ENCODE results near the gene PDCD2L. TPM values are rescaled to one million over a fixed set of nuclear protein-coding genes. Genes with fewer than 3 reads are reported as not detected.

The PDCD2L gene
- total RNA-seq, 1 donor from 2014 or later = 10.3 TPM

DNA sequence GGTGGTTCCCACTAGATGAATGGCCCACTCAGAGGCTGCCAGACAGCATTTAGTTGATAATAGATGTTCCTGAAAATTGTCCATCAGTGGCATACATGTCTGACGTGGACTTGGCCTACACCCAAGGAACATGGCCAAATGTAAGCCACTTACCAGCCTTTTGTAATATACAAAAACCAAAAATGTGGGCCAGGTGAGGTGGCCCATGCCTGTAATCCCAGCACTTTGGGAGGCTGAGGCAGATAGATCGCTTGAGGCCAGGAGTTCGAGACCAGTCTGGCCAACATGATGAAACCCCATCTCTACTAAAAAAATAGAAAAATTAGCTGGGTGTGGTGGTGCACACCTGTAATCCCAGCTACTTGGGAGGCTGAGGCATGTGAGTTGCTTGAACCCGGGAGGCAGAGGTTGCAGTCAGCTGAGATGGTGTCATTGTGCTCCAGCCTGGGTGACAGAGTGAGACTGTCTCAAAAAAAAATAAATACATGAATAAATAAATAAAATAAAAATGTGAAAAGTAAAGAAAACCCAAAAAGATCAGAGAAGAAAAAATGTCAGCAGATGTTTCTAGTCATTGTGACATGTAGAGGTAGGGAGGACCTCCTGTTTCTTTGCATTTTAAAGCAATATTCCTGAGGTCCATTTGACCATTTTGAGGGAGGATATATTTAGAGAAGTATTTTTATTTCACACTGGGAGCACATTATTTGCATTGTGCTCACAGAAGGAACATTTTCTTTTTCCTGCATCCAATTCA lies 70.2 kb downstream of the PDCD2L start:
- Mint-ChIP-seq H3K9me3 (ENCODE audit: unreplicated experiment) (no peaks in the 10 kb centered on the region), H3K36me3 (ENCODE audit: low read depth, unreplicated experiment) (peaks cover 10% of the 10 kb centered on the region), H3K4me3 (ENCODE audit: unreplicated experiment) (no peak overlapping the region), H3K4me1 (ENCODE audit: unreplicated experiment) (no peaks in the 10 kb centered on the region), H3K27me3 (ENCODE audit: unreplicated experiment) (no peaks in the 10 kb centered on the region), H3K27ac (ENCODE audit: unreplicated experiment) (no peak overlapping the region)
- TF ChIP-seq, protein P1, sequence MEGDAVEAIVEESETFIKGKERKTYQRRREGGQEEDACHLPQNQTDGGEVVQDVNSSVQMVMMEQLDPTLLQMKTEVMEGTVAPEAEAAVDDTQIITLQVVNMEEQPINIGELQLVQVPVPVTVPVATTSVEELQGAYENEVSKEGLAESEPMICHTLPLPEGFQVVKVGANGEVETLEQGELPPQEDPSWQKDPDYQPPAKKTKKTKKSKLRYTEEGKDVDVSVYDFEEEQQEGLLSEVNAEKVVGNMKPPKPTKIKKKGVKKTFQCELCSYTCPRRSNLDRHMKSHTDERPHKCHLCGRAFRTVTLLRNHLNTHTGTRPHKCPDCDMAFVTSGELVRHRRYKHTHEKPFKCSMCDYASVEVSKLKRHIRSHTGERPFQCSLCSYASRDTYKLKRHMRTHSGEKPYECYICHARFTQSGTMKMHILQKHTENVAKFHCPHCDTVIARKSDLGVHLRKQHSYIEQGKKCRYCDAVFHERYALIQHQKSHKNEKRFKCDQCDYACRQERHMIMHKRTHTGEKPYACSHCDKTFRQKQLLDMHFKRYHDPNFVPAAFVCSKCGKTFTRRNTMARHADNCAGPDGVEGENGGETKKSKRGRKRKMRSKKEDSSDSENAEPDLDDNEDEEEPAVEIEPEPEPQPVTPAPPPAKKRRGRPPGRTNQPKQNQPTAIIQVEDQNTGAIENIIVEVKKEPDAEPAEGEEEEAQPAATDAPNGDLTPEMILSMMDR (IDR thresholded peaks at IDR 0.05; ENCODE audit: unreplicated experiment) = no peak
- DNase-seq (ENCODE audit: low spot score) = no peak

DNA sequence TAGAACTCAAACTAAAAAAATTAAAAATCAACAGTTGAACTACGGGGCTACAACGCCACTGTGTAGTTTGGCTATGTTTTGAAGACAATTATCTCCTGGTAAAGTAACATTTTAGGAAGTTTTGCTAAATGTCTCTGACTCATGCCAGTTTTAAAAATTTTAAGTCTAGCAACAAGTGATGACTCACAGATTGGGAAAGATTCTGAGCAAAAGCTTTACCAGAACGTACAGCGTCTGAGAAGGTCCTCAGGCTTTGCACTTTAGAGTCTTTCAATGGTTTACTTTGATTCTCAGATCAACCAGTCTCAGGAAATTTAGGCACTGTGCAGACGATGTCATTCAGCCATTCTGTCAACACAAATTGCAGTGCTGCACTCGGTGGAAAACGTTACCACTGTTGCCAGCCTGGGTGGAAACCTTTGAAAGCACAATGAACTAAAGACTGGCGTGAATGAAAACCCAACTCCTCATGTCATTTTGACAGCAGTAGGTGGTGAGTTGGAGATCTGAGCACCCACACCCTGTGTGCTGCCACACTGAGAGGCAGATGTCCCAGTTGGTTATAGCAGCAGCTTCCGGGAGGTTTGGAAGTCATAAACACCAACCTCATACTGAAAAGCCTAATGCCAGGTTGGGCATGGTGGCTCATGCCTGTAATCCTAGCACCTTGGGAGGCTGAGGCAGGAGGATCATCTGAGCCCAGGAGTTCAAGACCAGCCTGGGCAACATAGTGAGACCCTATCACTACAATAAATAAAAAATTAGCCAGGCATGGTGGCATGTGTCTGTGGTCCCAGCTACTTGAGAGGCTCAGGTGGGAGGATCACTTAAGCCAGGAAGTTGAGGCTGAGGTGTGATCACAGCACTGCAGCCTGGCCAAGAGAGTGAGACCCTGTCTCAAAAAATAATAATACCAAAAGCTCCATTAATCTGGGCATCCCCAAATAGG lies 71.1 kb downstream of the PDCD2L start:
- TF ChIP-seq, protein P1 (IDR thresholded peaks at IDR 0.05; ENCODE audit: unreplicated experiment) = no peak
- H3K27ac Mint-ChIP-seq (ENCODE audit: unreplicated experiment) = no peak overlapping the region

More for the DNA sequence above, 71.1 kb downstream of the PDCD2L start:
- DNase-seq (ENCODE audit: low spot score) = no peak
- H3K27me3 Mint-ChIP-seq (ENCODE audit: unreplicated experiment) = peaks cover 4% of the 10 kb centered on the region
- H3K36me3 Mint-ChIP-seq (ENCODE audit: low read depth, unreplicated experiment) = peaks cover 10% of the 10 kb centered on the region
- H3K4me1 Mint-ChIP-seq (ENCODE audit: unreplicated experiment) = no peaks in the 10 kb centered on the region
- H3K4me3 Mint-ChIP-seq (ENCODE audit: unreplicated experiment) = no peak overlapping the region
- no peaks in the 10 kb centered on the region for H3K9me3 Mint-ChIP-seq (ENCODE audit: unreplicated experiment)

Other genes starting within 250 kb of the PDCD2L start
- gene LSM14A, start 231.9 kb upstream of the PDCD2L start, total RNA-seq (ENCODE audit: unreplicated experiment) = 137 TPM
- gene GARRE1, start 149.8 kb upstream of the PDCD2L start, total RNA-seq (ENCODE audit: unreplicated experiment) = 49.0 TPM
- 133 TPM for gene GPI, start 39.2 kb upstream of the PDCD2L start, total RNA-seq (ENCODE audit: unreplicated experiment)
- gene UBA2, start 24.0 kb downstream of the PDCD2L start, total RNA-seq (ENCODE audit: unreplicated experiment) = 93.5 TPM
- 17.6 TPM for gene WTIP, start 77.4 kb downstream of the PDCD2L start, total RNA-seq (ENCODE audit: unreplicated experiment)